EL (cell line): ENCODE results near the gene EXOC3.
"Not testable (repeated sequence)": the region's sequence is repeated elsewhere in the genome, so short reads cannot be mapped to it uniquely, and the experiment has no call there.

ENCODE experiments used
- DNase-seq: peaks from one replicate; pipeline ENCODE4 v3.0.0-alpha.2; 2016

The EXOC3 gene

DNA sequence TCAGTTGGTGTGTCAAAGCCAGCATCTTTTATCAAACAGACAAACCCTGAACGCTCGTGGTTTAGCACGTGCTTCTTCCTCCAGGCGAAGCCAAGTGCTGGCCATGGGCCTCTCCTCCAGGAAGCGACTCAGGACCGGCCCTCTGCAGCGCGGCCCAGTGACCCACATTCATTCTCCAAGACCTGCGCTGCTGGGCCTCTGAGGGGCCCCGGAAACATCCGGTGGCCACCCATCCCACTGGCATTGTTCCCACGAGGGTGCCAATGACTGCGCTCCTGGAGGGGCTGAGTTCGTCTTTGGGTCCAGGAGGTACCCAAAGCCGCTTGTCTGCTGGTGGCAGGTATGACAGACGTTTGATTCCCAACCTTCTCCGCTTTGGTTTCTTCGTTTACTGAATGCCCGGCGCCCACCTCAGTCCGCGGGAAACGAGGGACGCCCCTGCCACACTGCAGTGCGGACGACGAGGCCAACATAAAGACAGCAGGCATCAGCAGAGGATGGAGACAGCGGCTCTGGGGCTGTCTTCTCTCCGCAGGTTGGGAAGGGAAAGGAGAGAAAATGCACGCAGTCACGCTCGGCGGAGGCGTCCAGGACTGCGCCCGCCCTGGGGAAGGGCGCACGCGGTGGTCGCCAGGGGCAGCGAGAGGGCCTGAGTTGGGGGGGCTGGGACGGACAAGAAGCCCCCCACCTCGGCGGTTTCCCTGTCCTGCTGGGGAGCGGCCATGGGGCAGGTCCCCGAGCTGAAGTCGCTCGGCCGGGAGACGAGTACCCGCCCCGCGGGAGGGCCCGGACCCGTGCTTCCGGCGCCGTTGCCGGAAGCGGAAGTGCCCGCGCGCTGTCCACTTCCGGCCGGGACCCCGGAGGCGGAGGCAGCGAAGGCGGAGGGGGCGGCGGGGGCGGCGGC lies at the start of gene EXOC3:
TSS of gene EXOC3 (plus strand) at position 842 of the 904 bp plus-strand sequence. CDS start 3,030 bp downstream, outside the sequence.
- DNase-seq: peak; percentile 77

DNA sequence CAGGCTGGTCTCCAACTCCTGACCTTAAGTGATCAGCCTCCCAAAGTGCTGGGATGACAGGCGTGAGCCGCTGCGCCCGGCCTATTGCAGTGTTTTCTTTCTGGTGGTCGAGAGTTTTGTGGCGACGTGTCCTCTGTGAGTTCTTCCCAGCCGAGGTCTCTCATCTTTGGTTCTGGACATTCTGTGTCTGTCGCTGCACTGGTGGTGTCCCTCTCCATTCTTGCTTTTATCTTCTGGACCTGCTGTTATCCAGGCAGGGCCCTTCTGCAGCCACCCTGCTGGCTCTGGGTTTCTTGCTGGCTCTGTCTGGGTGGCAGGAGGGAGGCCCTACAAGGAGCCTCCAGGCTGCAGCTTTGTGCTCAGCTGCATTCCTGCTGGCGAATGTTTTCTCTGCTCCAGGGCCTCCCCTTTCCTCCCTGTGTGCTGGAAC lies 49.1 kb upstream of the EXOC3 start:
- peak; percentile 50 for DNase-seq

DNA sequence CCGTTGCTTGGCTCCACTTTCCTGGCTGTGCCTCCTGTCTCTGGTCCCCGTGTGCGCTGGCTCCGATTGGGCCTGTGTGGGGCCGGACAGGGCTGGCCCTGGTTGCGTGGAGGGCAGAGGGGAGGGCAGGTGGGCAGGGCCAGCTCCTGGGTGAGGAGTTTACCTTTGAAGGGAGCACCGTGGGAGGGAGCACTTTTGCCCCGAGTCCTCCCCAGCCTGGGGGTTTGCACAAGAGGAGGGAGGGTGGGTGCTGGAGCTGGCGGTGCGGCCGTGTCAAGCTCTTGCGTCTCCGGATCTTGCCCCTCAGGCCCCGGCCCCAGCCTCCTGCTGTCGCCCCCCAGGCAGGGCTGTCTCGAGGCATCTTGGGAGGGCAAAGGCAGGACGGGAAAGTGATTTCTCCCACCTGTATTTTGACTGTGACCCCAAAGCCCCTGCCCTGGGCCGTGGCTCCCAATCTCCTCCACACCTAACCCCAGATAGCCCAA lies 48.3 kb upstream of the EXOC3 start:
- DNase-seq: no peak

DNA sequence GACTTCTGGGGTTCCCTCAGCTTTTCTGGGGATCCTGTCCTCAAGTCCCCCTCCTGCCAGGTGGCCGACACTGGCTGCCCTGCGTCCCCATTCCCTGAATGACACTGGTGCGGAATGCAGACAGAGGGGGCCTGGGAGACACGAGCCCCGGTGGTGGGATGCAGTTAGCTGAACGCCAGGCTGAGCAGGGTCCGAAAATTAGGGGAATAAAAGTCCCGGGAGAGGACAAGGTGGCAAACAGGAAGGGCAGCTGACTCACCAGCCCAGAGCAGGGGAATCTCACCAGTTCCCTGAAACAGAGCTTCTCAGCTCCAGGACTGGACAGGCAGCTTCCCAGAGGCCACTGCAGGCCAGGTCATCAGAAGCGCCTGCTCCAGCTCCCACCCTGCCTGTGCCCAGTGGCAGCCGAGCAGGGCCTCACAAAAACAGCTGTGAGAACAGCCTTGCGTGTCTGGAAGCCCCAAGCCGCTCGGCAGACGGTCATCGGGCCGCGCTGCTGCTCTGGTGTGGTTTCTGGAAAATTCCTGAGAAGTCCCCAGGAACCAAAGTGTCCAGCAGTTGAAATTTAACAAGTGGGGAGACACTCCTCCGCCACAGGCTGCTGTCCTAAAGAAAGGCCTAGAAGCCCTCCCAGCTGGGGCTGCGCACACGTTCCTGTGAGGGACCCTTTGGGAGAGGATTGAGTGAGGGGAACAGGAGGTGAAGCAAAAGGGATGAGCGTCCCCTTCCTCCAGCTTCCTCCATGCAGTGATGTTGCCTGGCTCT lies 47.6 kb upstream of the EXOC3 start:
- DNase-seq: peak; percentile 94

DNA sequence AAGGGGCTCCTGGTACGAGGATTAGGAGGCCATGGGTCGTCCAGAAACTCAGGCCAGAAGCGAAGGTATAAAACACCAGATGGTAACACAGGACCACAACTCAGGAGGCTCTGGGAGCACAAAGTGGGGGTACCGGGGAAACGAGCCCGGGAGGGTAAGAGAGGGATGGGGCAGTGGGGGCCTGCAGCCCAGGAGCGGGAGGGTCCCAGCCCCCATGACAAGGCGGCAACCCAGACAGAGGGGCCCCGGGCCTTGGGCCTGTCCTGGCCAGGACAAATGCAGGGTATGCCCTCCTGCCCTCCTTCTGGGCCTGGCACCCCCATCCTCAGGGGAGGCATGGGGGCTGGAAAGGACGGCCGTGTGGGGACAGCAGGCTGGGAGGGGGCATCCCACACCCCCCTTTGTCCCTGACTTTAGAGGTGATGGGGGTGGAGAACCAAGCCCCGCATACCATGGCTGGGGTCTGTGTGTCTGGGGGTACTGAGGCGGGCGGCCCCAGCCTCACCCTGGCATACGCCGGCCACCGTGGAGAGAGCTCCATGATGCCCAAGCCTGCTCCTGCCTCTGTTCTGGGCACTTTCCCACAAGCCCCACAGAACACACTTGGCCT lies 47.0 kb upstream of the EXOC3 start:
- no peak for DNase-seq

DNA sequence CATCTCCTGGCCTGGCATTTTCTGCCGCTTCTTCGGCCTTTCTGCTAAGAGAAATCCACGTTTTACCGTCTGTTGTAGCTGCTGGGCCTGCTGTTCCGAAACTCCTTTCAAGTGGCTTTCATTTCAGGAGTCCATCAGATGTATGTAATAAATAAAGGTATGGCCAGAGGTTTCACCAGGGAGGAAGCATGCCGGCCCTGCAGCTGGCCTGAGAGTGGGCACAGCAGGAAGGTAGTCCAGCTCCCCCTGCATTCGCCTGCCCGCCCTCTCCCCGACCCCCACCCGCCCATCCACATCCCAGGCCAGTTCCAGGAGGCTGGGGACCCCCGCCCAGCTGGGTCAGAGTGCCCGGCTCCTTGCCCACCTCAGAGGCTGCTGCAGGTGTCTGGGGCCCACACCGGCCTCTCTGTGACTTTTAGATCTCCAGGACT lies 46.4 kb upstream of the EXOC3 start:
- no peak for DNase-seq

DNA sequence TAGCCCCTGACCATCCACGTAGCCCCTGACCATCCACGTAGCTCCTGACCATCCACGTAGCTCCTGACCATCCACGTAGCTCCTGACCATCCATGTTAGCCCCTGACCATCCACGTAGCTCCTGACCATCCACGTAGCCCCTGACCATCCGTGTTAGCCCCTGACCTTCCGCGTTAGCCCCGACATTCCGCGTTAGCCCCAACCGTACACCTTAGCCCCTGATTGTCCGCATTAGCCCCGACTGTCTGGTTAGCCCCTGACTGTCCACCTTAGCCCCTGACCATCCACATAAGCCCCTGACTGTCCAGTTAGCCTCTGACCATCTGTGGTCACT lies 44.9 kb upstream of the EXOC3 start:
- not testable (repeated sequence) for DNase-seq

DNA sequence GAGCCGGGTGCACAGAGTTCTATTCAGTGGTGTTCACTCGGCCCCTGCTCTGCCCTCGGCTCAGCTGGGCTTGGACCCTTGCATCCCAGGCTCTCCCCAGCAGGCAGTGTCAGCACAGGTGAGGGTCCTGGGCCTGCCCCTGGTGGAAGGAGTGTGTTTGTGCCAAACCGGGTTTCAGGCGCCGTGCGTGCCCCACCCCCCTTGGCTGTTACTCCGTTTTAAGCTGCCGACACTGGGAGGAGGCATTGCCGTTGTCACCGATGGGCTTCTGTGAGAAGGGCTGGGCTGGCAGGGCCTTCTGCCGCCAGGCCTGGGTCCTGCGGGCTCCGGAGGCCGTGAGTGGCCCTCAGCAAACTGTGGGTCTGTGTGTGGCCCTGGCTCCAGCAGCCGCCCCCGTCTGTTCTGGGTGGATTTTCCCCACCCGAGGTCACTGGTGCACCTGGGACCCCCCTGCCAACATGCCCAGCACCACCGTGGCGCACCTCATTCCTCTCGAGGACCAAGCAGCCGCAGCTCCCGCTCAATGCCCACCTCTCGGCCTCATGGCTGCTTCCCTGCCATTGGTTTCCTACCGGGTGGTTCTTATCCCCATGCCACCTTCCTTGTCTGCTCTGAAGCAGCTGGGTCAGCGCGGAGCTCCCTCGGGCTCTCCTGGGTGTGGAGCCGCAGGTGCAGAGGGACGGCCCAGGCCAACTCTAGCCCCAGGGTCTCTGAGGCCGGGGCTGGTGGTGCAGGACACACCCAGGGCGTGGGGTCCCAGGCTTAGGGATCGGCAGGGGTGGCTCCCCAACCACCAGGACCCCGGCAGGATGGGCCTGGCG lies 44.3 kb upstream of the EXOC3 start:
- DNase-seq: no peak

DNA sequence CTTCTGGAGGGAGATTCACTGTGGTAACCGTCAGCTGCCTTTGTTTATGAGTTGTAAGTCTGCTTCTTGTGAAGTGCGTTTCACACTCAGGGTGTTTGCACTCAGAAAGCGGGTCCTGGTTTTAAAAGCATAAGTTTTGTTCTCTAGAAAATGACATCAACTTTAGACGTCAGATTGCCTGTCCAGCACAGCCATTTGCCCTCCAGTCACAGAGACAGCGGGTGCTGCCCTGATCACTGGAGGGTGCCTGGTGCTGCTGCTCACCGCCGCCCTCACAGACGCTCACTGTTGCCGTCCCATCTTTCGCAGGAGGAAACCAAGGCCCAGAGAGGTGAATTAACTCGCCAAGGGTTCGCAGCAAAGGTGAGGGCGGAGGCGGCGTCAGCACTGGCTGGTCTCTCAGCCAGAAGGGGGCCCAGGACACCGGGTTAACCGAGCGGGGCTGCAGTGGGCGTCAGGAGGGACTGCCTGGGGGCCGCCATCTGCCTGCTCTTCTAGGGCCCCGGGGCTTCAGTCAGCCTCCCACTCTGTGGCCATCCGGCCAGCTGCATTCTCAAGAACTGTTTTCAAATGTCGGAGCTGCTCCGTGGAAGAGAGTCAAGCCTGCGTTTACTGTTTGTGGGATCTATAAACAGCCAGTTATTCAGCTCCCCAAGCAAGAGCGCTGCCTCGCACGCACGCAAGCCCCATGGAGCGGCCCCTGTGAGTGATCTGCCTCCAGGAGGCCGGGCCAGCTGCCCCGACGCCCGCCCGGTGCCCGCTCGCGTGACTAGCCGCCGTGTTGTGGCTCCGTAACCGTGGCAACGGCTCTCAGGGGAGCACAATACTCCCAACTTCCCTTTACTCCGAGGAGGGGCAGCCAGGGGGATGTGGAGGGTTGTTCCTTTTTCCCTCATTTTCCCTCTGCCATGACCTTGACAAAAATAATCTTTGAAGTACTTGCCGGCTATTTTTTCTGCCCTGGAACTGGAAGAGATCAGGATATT lies 43.4 kb upstream of the EXOC3 start:
- peak; percentile 99 for DNase-seq

DNA sequence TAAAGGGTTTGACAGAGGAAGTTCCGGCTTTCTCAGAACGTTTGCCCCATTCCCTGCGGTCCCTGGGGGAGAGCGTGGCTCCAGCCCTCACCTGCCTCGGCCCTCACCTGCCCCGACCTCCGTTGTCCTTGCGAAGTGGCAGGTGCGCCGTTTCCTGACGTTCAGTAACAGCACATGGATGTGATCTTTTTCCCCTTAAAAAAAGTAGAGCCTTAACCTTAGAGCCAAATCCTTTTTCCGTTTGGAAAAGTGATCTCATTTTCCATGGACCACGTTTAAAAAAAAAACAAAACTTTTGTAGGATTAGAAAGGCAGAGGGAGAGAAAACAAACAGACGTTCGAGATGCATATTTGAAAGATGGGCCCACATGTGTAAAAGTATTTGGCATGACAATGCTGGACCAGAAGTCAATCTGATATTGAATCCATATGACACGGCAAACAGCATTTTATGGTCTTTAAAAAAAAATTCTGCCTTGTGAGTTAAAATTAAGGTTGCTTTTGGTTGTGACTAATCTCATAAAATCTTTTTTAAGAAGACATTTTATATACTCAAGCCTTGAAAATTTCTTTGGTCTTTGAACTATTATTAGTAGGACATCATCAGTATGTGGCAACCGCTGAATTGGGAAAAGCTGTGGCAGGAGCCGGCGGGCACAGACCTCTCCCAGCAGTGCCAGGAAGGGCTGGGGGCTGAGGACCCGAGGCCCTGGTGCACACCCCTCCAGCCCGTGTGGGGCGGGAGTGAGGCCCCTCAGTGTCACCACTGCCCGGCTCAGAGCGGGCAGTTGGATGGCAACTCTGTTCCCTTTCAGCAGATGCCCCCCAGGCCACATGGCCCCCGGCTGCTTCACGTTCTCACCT lies 42.5 kb upstream of the EXOC3 start:
- DNase-seq: peak; percentile 86

DNA sequence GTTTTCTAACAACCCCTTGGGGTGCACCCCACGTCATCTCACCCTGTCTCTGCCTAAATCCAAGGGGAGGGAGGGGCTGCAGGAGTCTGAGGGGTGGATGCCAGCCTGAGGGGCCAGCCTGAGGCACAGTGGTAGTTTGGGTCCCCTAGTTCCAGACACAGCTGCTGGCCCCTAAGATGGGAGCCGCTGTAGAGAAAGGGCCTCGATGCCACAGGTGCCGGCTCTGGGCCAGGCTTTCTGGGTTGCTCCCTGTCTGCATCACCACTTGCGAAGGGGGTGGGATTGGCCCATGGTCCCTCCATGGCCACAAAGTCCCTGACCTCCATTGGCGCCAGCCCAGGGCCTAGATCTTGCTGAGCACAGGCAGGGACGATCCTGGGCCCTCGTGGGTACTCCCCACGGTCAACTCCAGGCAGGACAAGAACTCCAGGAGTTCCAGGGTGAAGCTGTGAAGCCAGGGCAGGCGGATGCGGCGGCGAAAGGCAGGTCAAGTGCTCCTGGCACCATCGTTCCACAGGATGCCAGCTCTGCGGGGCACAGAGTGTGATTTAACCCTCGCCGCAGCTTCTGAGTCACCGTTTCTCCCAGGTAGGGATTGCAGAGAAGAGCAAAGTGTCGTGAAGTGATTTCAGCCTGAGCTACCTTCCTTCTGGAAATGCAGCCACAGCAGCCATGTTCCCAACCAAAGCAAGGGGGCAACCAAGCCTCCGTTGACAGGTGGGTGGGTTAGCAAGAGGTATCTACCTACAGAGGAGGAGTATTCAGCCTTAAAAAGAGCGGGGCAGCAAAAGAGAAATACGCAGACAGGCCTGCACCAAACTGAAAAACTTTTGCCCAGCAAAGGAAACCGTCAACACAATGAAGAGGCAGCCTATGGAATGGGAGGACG lies 41.6 kb upstream of the EXOC3 start:
- DNase-seq: no peak

DNA sequence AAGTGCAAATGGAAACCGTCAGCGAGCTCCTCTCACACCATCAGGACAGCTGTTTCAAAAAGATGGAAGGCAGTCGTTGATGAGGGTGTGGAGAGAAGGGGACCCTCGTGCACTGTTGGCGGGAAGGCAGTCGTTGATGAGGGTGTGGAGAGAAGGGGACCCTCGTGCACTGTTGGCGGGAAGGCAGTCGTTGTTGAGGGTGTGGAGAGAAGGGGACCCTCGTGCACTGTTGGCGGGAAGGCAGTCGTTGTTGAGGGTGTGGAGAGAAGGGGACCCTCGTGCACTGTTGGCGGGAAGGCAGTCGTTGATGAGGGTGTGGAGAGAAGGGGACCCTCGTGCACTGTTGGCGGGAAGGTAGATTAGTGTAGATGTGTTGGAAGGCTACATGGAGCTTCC lies 40.8 kb upstream of the EXOC3 start:
- not testable (repeated sequence) for DNase-seq

DNA sequence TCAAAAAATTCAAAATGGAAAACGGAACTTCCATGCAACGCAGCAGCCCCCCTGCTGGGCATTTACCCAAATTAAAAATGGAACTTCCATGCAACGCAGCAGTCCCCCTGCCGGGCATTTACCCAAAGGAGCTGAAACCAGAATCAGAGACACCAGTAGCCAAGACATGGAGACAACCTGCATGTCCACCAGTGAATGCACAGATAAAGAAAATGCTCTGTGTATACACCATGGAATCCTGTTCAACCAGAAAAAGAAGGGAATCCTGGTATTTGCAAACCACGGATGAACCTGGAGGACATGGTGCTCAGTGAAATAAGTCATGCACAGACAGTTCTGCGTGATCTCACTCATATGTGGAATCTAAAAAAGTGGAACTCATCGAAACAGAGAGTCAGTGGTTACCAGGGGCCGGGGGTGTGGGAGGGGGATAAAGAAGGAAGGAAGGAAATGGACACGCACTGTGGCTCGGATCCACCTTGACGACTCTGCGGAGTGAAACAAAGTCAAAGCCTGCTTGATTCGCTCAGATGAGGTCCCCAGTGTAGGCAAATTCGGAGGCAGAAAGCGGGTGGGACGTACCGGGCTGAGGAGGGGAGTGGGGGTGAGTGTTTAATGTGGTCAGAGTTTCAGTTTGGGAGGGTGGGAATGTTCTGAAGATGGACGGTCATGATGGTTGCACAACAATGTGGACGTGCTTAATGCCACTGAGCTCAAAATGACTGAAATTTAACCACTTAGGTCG lies 40.2 kb upstream of the EXOC3 start:
- DNase-seq: no peak

DNA sequence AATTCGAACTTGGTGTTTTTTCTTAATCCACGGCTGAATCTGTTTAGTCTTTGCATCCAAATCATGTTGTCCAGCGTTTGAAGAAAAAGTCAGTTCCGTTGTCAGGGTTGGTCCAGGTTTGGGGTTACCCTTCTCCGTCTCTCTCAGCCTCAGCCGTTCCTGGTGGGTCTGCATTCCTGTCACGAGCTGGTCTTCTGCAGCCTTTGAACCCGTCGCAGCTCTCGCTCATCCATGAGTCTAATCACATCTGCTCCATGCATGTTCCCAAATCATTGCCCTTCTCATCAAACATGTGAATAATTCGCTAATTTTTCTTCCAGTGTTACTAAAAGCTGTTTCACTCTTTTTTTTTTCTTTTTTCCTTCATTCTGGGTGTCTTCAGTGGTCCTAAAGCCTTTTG lies 39.0 kb upstream of the EXOC3 start:
- no peak for DNase-seq

DNA sequence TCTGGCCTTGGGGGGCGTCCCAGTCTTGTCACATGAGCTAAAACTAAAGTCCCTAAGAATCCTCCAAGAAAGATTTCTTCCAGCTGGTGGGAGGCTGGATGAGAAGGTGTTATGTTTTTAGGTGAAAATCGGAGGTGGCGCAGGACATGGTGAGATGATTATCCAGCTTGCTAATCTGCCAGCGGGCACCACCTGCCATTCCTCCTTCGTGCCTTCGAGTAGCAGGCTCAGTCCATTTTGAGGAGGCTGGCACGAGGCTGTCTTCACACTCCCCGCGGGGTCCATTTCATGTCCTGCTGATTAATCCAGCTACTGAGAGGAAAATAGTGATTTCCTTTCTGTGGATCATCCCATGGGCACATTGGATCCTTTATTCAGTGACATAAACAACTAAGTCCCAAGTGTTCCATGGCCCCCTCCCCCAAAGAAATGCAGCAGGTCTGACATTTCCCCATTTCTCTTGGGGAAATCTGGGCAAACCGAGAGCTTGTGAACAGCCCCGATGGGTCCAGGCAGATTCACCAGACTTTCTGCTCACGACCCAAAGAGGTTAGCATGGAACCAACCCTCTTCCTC lies 38.2 kb upstream of the EXOC3 start:
- no peak for DNase-seq

DNA sequence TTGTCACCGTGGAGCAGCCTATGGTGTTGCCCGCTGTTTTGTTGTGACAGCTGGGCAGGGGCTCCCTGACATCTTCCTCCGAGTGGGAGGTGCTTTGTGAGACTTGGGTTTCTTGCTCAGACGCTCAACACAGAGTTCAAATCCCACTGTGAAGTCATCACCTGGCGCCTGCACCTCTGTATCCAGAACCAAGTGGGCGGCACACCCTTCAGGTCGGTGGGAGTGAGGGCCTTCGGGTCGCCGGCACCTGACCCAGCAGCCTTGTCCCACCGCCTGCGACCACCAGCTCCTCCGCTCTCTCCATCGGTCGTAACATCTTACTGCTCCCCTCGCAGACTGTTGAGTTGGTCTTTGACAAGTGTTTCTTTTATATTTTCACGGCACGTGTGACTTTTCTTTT lies 37.6 kb upstream of the EXOC3 start:
- DNase-seq: no peak

DNA sequence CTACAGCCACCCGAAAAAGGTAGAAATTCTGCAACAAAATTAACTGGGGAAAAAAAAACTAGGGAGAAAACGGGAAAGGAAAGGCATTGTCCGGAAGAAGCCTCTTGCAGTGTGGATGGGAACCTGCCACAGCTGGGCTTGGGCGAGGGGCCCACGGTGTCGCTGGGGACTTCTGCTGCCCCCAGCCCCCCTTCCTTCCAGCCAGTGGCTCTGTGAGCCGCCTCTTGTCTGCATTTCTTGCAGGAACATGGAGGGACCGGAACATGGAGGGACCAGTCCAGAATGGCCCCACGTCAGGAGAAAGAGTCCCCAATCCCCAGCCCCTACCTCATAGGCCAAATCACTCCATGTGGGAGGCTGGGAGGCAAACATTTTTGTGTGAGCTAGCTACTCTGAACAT lies 36.9 kb upstream of the EXOC3 start:
- no peak for DNase-seq

DNA sequence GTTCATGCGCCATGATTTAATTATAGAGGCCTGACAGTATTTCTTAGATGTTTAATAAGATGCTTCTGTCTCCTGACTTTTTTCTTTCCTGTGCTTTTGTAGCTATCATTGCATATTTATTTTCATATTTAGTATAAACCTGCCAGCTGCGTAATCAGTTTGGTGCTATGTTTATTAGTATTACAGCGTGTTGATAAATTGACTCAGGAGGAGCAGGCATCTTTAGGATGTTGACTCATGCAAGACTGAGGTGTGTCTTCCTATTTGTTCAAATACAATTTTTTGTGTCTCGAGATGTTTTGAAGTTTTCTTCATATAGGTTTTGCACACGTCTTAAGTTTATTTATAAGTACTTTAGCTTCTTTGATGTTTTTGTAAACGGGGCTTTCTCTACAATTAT lies 35.9 kb upstream of the EXOC3 start:
- no peak for DNase-seq
